Stimulated activated naive B cell treated with anti-CD40 and anti-IgM and Interleukin-4, amounts not matched to agents 10 μg/mL and 1 μg/mL and 100 μg/mL, for 72 hours (primary cell): ENCODE measurements around the gene MORF4L2.
"Not testable (repeated sequence)": the region's sequence is repeated elsewhere in the genome, so short reads cannot be mapped to it uniquely, and the experiment has no call there.

Source experiments
- ATAC-seq, 2 donors: fragments of 150-1000 bp; cut with Tn5 transposase; replicated peaks; 2 replicates each; pipeline ENCODE4 v1.10.0; 2021; ENCODE audit warnings: moderate library complexity in 1 of 2
- DNase-seq: peaks from one replicate; pipeline ENCODE4 v3.0.0; 2021
- H3K27ac Mint-ChIP-seq: one replicate; pipeline ENCODE4 v1.8.0; 2022; ENCODE audit warnings: mild to moderate bottlenecking, mixed read lengths
- H3K27me3 Mint-ChIP-seq, 2 donors: one replicate each; pipeline ENCODE4 v1.8.0; 2022; ENCODE audit warnings: mixed read lengths in 2 of 2
- H3K36me3 Mint-ChIP-seq, 2 donors: one replicate each; pipeline ENCODE4 v1.8.0; 2022; ENCODE audit warnings: mixed read lengths in 2 of 2, mild to moderate bottlenecking in 1 of 2
- H3K4me1 Mint-ChIP-seq, 2 donors: one replicate each; pipeline ENCODE4 v1.8.0; 2022; ENCODE audit warnings: mixed read lengths in 2 of 2, mild to moderate bottlenecking in 1 of 2
- H3K4me3 Mint-ChIP-seq, 2 donors: one replicate each; pipeline ENCODE4 v1.8.0; 2022; ENCODE audit warnings: mild to moderate bottlenecking in 2 of 2, mixed read lengths in 2 of 2, moderate library complexity in 1 of 2
- H3K9me3 Mint-ChIP-seq, 2 donors: one replicate each; pipeline ENCODE4 v1.8.0; 2022; ENCODE audit warnings: mixed read lengths in 2 of 2, mild to moderate bottlenecking in 1 of 2

The MORF4L2 gene

GRCh38 chrX:103659460-103659859, 27.0 kb downstream of the MORF4L2 start:
- not testable (repeated sequence) for DNase-seq, H3K36me3 Mint-ChIP-seq, ATAC-seq, H3K27ac Mint-ChIP-seq, H3K4me1 Mint-ChIP-seq, H3K4me3 Mint-ChIP-seq
- H3K27me3 Mint-ChIP-seq: peaks cover 15 to 19% of the 10 kb centered on the region in 2 donors
- peaks cover 3 to 13% of the 10 kb centered on the region in 2 donors for H3K9me3 Mint-ChIP-seq

- Mint-ChIP-seq H3K4me3 (no peak overlapping the region), H3K9me3 (peaks cover 3 to 13% of the 10 kb centered on the region in 2 donors), H3K36me3 (no peaks in the 10 kb centered on the region), H3K27ac (no peak overlapping the region), H3K27me3 (peaks cover 10 to 13% of the 10 kb centered on the region in 2 donors), H3K4me1 (peaks cover 0 to 2% of the 10 kb centered on the region in 2 donors)
- no peak for ATAC-seq
- no peak for DNase-seq
These were observed 27.6 kb downstream of the MORF4L2 start for GRCh38 chrX:103658681-103659433.

- H3K4me3 Mint-ChIP-seq, ATAC-seq, H3K27ac Mint-ChIP-seq, DNase-seq, H3K4me1 Mint-ChIP-seq, H3K36me3 Mint-ChIP-seq: not testable (repeated sequence)
- Mint-ChIP-seq H3K27me3 (peaks cover 4 to 11% of the 10 kb centered on the region in 2 donors), H3K9me3 (peaks cover 3 to 13% of the 10 kb centered on the region in 2 donors)
These were observed 29.4 kb downstream of the MORF4L2 start for GRCh38 chrX:103657066-103657465.

- H3K27me3 Mint-ChIP-seq: peaks cover 4 to 11% of the 10 kb centered on the region in 2 donors
- no peak overlapping the region for H3K4me3 Mint-ChIP-seq
- H3K27ac Mint-ChIP-seq: no peak overlapping the region
- no peaks in the 10 kb centered on the region for H3K4me1 Mint-ChIP-seq
- ATAC-seq (no peak), DNase-seq (no peak)
- H3K9me3 Mint-ChIP-seq: peaks cover 3 to 13% of the 10 kb centered on the region in 2 donors
- H3K36me3 Mint-ChIP-seq: no peaks in the 10 kb centered on the region
These were observed 29.9 kb downstream of the MORF4L2 start for GRCh38 chrX:103656617-103657016.

- not testable (repeated sequence) for ATAC-seq, H3K4me1 Mint-ChIP-seq, H3K27ac Mint-ChIP-seq, H3K36me3 Mint-ChIP-seq, H3K4me3 Mint-ChIP-seq, DNase-seq
- H3K9me3 Mint-ChIP-seq: peaks cover 3 to 13% of the 10 kb centered on the region in 2 donors
- peaks cover 4 to 11% of the 10 kb centered on the region in 2 donors for H3K27me3 Mint-ChIP-seq
These were observed 31.1 kb downstream of the MORF4L2 start for GRCh38 chrX:103655230-103656000.

GRCh38 chrX:103651151-103651773, 35.2 kb downstream of the MORF4L2 start:
- no peaks in the 10 kb centered on the region for H3K36me3 Mint-ChIP-seq

GRCh38 chrX:103647630-103648029, 38.9 kb downstream of the MORF4L2 start:
- no peak for DNase-seq
- no peak for ATAC-seq
- H3K36me3 Mint-ChIP-seq: no peaks in the 10 kb centered on the region
- H3K27ac Mint-ChIP-seq: no peak overlapping the region
- H3K9me3 Mint-ChIP-seq: no peaks in the 10 kb centered on the region
- H3K4me3 Mint-ChIP-seq: no peak overlapping the region
- no peaks in the 10 kb centered on the region for H3K4me1 Mint-ChIP-seq
- peaks cover 5 to 8% of the 10 kb centered on the region in 2 donors for H3K27me3 Mint-ChIP-seq

More at GRCh38 chrX:103651151-103651773, 35.2 kb downstream of the MORF4L2 start:
- no peaks in the 10 kb centered on the region for H3K27me3 Mint-ChIP-seq
- no peaks in the 10 kb centered on the region for H3K4me1 Mint-ChIP-seq
- no peak overlapping the region for H3K27ac Mint-ChIP-seq
- ATAC-seq: no peak
- DNase-seq: no peak
- H3K9me3 Mint-ChIP-seq: peaks cover 1 to 6% of the 10 kb centered on the region in 2 donors
- H3K4me3 Mint-ChIP-seq: no peak overlapping the region

GRCh38 chrX:103644125-103644524, 42.4 kb downstream of the MORF4L2 start:
- no peaks in the 10 kb centered on the region for H3K4me1 Mint-ChIP-seq
- H3K36me3 Mint-ChIP-seq: no peaks in the 10 kb centered on the region
- DNase-seq (no peak), ATAC-seq (no peak)
- peaks cover 8 to 9% of the 10 kb centered on the region in 2 donors for H3K27me3 Mint-ChIP-seq
- no peaks in the 10 kb centered on the region for H3K9me3 Mint-ChIP-seq
- H3K4me3 Mint-ChIP-seq: no peak overlapping the region
- no peak overlapping the region for H3K27ac Mint-ChIP-seq

- Mint-ChIP-seq H3K27ac (no peak overlapping the region), H3K4me1 (no peaks in the 10 kb centered on the region), H3K4me3 (no peak overlapping the region), H3K27me3 (peaks cover 8 to 9% of the 10 kb centered on the region in 2 donors), H3K9me3 (no peaks in the 10 kb centered on the region), H3K36me3 (no peaks in the 10 kb centered on the region)
- ATAC-seq (no peak), DNase-seq (no peak)
These were observed 45.9 kb downstream of the MORF4L2 start for GRCh38 chrX:103640401-103641155.

GRCh38 chrX:103638479-103639346, 47.8 kb downstream of the MORF4L2 start:
- not testable (repeated sequence) for H3K4me3 Mint-ChIP-seq, ATAC-seq, H3K9me3 Mint-ChIP-seq, H3K36me3 Mint-ChIP-seq, DNase-seq, H3K27ac Mint-ChIP-seq, H3K4me1 Mint-ChIP-seq, H3K27me3 Mint-ChIP-seq

- no peak for ATAC-seq
- no peak for DNase-seq
- H3K36me3 Mint-ChIP-seq: no peaks in the 10 kb centered on the region
- no peaks in the 10 kb centered on the region for H3K4me1 Mint-ChIP-seq
- peaks cover 0 to 3% of the 10 kb centered on the region in 2 donors for H3K27me3 Mint-ChIP-seq
- H3K4me3 Mint-ChIP-seq: no peak overlapping the region
- no peaks in the 10 kb centered on the region for H3K9me3 Mint-ChIP-seq
- H3K27ac Mint-ChIP-seq: no peak overlapping the region
These were observed 48.7 kb downstream of the MORF4L2 start for GRCh38 chrX:103637604-103638338.

- Mint-ChIP-seq H3K9me3 (no peaks in the 10 kb centered on the region), H3K4me1 (no peaks in the 10 kb centered on the region), H3K27me3 (no peaks in the 10 kb centered on the region), H3K36me3 (peaks cover 0 to 3% of the 10 kb centered on the region in 2 donors), H3K27ac (no peak overlapping the region), H3K4me3 (no peak overlapping the region)
- DNase-seq (no peak), ATAC-seq (no peak)
These were observed 51.1 kb downstream of the MORF4L2 start for GRCh38 chrX:103635436-103635835.

- H3K27me3 Mint-ChIP-seq: peaks cover 0 to 9% of the 10 kb centered on the region in 2 donors
- no peak for ATAC-seq
- no peak for DNase-seq
- no peak overlapping the region for H3K4me3 Mint-ChIP-seq
- peaks cover 0 to 3% of the 10 kb centered on the region in 2 donors for H3K36me3 Mint-ChIP-seq
- no peaks in the 10 kb centered on the region for H3K9me3 Mint-ChIP-seq
- peaks cover 3 to 15% of the 10 kb centered on the region in 2 donors for H3K4me1 Mint-ChIP-seq
- H3K27ac Mint-ChIP-seq: no peak overlapping the region
These were observed 55.4 kb downstream of the MORF4L2 start for GRCh38 chrX:103631145-103631544.
